Keratinocyte (primary cell): ENCODE measurements around the gene ENPP4. TPM values are rescaled to one million over a fixed set of nuclear protein-coding genes. Genes with fewer than 3 reads are reported as not detected.

ENCODE experiments used
- DNase-seq: peaks from one replicate; pipeline ENCODE4 v3.0.0-alpha.2; 2011; ENCODE audit warnings: low read depth, missing footprints, low spot score
- FAIRE-seq: peaks from 2 replicates; lab custom pipeline; 2011; peaks lifted over from hg19 to GRCh38; lab: Jason Lieb, UNC
- H2AFZ ChIP-seq: 2 replicates; pipeline ENCODE4 v1.6.0; 2012; ENCODE audit warnings: low read length, control low read depth, inconsistent platforms; ENCODE audit not compliant: control insufficient read depth
- H3K27ac ChIP-seq: 2 replicates; pipeline ENCODE4 v1.5.1; 2011; ENCODE audit warnings: low read length; ENCODE audit not compliant: control insufficient read depth, insufficient read depth
- H3K27me3 ChIP-seq: 3 replicates; pipeline ENCODE4 v1.6.0; 2011; ENCODE audit warnings: low read length; ENCODE audit not compliant: control insufficient read depth, insufficient read depth; ENCODE audit errors: extremely low read depth
- H3K36me3 ChIP-seq, 2 experiments: 2 replicates in 1 of 2; 3 replicates in 1 of 2; pipeline ENCODE4 v1.5.1; 2011; ENCODE audit warnings: low read length in 2 of 2, mild to moderate bottlenecking in 1 of 2; ENCODE audit not compliant: control insufficient read depth in 2 of 2, insufficient read depth in 2 of 2; ENCODE audit errors: extremely low read depth in 1 of 2
- H3K4me1 ChIP-seq: 3 replicates; pipeline ENCODE4 v1.5.1; 2011; ENCODE audit warnings: low read length; ENCODE audit not compliant: control insufficient read depth, insufficient read depth; ENCODE audit errors: extremely low read depth
- H3K4me2 ChIP-seq: 3 replicates; pipeline ENCODE4 v1.6.0; 2011; ENCODE audit warnings: low read depth, low read length; ENCODE audit not compliant: control insufficient read depth, insufficient read depth; ENCODE audit errors: extremely low read depth
- H3K4me3 ChIP-seq, 3 experiments: fragments of 200-600 bp in 1 of 3; sonication (generic) in 1 of 3; 2 replicates in 2 of 3; 3 replicates in 1 of 3; pipeline ENCODE4 v1.5.1; 2011 to 2016; ENCODE audit warnings: low read length in 3 of 3, mild to moderate bottlenecking in 3 of 3, control low read depth in 2 of 3, inconsistent platforms in 1 of 3, low read depth in 1 of 3, mixed read lengths in 1 of 3, mixed run types in 1 of 3, moderate library complexity in 1 of 3; ENCODE audit not compliant: control insufficient read depth in 2 of 3, insufficient read depth in 2 of 3; ENCODE audit errors: extremely low read depth in 1 of 3
- H3K79me2 ChIP-seq: 2 replicates; pipeline ENCODE4 v1.6.0; 2012; ENCODE audit warnings: low read length; ENCODE audit not compliant: control insufficient read depth, insufficient read depth
- H3K9ac ChIP-seq: 3 replicates; pipeline ENCODE4 v1.6.0; 2011; ENCODE audit warnings: low read length; ENCODE audit not compliant: control insufficient read depth, insufficient read depth; ENCODE audit errors: extremely low read depth
- H3K9me1 ChIP-seq: 3 replicates; pipeline ENCODE4 v1.6.0; 2011; ENCODE audit warnings: low read length; ENCODE audit not compliant: control insufficient read depth, insufficient read depth; ENCODE audit errors: extremely low read depth
- H3K9me3 ChIP-seq: 2 replicates; pipeline ENCODE4 v1.5.1; 2012; ENCODE audit warnings: low read depth, low read length; ENCODE audit not compliant: control insufficient read depth
- H4K20me1 ChIP-seq: 3 replicates; pipeline ENCODE4 v1.6.0; 2011; ENCODE audit warnings: low read length; ENCODE audit not compliant: control insufficient read depth, insufficient read depth; ENCODE audit errors: extremely low read depth
- CTCF ChIP-seq, 3 experiments: IDR thresholded peaks in 1 of 3; conservative IDR thresholded peaks in 1 of 3; optimal IDR thresholded peaks in 1 of 3; 2 replicates in 2 of 3; 3 replicates in 1 of 3; pipeline versions ENCODE3 to v1.5.1; 2011; ENCODE audit warnings: low read length in 3 of 3, mild to moderate bottlenecking in 3 of 3, moderate library complexity in 2 of 3, control low read depth in 1 of 3, inconsistent platforms in 1 of 3; ENCODE audit not compliant: insufficient read depth in 2 of 3; ENCODE audit errors: extremely low read depth in 1 of 3
- EZH2 ChIP-seq: IDR thresholded peaks from one replicate; pipeline ENCODE4 v1.6.1; 2012; ENCODE audit warnings: inconsistent platforms, mild to moderate bottlenecking, low read length, moderate library complexity
- dilution Hi-C: fragments of 300-500 bp; cut with MboI; formaldehyde crosslinking; loops from one replicate; pipeline ENCODE4 v1.7.0; 2020; ENCODE audit warnings: low sequenced_read_pairs; ENCODE audit not compliant: extremely low pct_ligation_motif_present
- polyA plus RNA-seq, 5 experiments: library from polyadenylated mRNA; depleted of rRNA in 3 of 5; stranded (reverse) in 3 of 5; stranded (forward) in 1 of 5; unstranded in 1 of 5; fragments of >200 nt; gene quantifications; 1 replicate in 1 of 5; 2 replicates in 3 of 5; 3 replicates in 1 of 5; pipeline versions ENCODE4 v1.2.1 to v1.2.3, GENCODE V29; 2011 to 2012; ENCODE audit warnings: missing spikeins in 2 of 5, low read depth in 1 of 5, low replicate concordance in 1 of 5

Gene ENPP4
- polyA plus RNA-seq, 1 donor (not counting 4 experiments of a cell fraction or from before 2014, with no cell fraction given), result 0.01 TPM

DNA sequence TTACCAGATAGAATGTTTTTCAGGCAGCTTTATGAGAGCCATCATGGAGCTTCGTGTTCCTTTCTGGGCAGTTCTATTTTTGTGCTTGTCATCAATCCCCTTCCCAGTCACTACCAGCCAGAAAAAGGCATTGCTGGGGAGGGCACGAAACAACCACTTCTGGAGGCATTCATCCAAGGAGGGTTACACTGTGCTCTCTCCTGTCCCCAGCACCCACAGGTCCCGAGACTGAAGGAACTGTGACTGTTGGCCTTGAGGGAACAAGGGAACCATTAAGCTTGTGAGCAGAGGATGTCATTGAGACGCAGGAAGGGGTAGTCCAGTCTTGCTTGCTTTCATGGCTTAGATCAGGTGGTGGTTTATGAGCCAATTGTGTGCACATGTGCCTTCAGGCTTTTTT lies 61.1 kb downstream of the ENPP4 start:
- Histone ChIP-seq H3K4me1 (no peaks in the 10 kb centered on the region), H3K79me2 (no peaks in the 10 kb centered on the region), H3K27me3 (no peaks in the 10 kb centered on the region), H3K4me3 (no peak overlapping the region), H4K20me1 (no peaks in the 10 kb centered on the region), H3K9me1 (no peaks in the 10 kb centered on the region), H3K27ac (no peak overlapping the region), H3K4me2 (no peak overlapping the region), H3K36me3 (no peaks in the 10 kb centered on the region), H3K9ac (no peak overlapping the region), H3K9me3 (no peaks in the 10 kb centered on the region), H2AFZ (no peak overlapping the region)
- DNase-seq, result no peak
- FAIRE-seq, result no peak
- dilution Hi-C loops, result no loop called here
- TF ChIP-seq CTCF (optimal IDR thresholded peaks at IDR 0.05 in 1 of 3, IDR thresholded peaks at IDR 0.05 in 1 of 3, conservative IDR thresholded peaks at IDR 0.05 in 1 of 3; ENCODE audit: extremely low read depth in 1 of 3, insufficient read depth in 2 of 3, low read length in 3 of 3) (no peak), EZH2 (no peak)

DNA sequence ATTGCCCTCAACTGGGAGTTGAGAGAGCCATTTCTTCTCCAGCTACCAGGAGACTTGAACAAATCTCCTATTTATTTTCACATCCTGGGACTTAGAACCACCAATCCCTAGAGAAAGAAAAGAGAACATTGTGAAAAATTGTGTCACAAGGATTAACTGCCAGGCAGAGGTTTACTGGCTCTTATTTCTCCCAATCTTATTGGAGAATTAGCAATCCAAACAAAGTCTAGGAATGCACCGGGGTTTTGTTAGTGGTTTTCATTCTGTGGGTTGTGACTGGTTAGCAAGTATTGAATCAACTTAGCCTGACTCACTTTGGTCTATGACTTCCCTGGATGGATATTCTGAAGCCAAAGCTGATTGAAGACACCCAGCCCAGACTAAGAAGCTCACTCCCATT lies 62.2 kb downstream of the ENPP4 start:
- Histone ChIP-seq H2AFZ (no peak overlapping the region), H3K4me1 (no peaks in the 10 kb centered on the region), H3K9me3 (no peaks in the 10 kb centered on the region), H3K9me1 (no peaks in the 10 kb centered on the region), H3K36me3 (no peaks in the 10 kb centered on the region), H3K27me3 (no peaks in the 10 kb centered on the region), H3K4me2 (no peak overlapping the region), H3K9ac (no peak overlapping the region), H3K79me2 (no peaks in the 10 kb centered on the region), H3K4me3 (no peak overlapping the region), H4K20me1 (no peaks in the 10 kb centered on the region), H3K27ac (no peak overlapping the region)
- no peak for DNase-seq
- FAIRE-seq, result no peak
- dilution Hi-C loops, result no loop called here
- no peak for TF ChIP-seq EZH2
- no peak for TF ChIP-seq CTCF (optimal IDR thresholded peaks at IDR 0.05 in 1 of 3, IDR thresholded peaks at IDR 0.05 in 1 of 3, conservative IDR thresholded peaks at IDR 0.05 in 1 of 3; ENCODE audit: extremely low read depth in 1 of 3, insufficient read depth in 2 of 3, low read length in 3 of 3)

Other genes with a start within 250 kb of the ENPP4 start
- gene CLIC5, start 114.1 kb upstream of the ENPP4 start, polyA plus RNA-seq, result 0.09 TPM in 2 of 3 replicates, not detected in the other
- gene ENPP5, start 41.0 kb downstream of the ENPP4 start, polyA plus RNA-seq, result 0.02 to 0.10 TPM (median 0.07 TPM) in 3 replicates